AML-193 (cell line): Measurements from ENCODE around the gene NMT2.

Experiments used
- DNase-seq, 2 experiments: peaks; one replicate each; lab custom pipeline; 2025; lab: John Stamatoyannopoulos, UW

NMT2 gene

DNA sequence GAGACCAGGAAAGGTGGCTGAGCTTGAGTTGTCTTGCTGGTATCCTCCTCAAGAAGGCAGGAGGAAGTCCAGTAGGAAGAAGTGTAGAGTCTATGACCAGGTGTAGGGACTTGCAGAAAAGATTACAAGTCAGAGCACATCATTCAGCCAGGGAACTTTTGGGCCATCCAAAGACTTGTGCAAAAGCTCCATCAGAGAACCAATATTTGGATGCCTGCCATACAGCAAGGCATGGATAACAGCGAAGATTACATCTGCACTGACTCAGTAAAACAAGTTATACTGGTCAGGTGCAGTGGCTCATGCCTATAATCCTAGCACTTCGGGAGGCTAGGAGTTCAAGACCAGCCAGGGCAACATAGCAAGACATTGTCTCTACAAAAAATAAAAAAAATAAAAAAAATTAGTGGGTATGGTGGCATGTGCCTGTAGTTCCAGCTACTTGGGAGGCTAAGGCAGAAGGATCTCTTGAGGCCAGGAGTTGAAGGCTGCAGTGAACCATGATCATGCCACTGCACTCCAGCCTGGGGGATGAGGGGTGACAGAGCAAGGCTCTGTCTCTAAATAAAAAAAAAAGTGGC is 13.2 kb upstream of the NMT2 start:
- no peak for DNase-seq

DNA sequence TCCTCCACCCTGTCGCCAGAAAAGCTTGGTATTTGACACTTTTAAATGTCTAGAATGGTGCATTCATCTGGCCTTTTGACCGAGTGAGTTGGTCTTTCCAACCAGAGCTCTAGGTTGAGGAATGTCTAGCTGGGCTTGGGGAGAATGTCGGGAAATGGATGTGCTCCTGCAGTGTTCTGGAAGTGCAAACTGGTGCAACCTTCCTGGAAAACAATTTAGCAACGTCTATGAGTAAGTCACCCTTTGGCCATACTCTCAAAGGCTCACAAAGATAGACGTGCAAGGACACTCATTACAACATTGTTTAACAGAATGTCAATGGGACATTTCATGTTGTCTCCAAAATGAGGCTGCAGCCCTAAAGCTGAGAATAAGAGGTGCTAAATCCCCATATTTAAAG is 12.2 kb upstream of the NMT2 start:
- DNase-seq = no peak

DNA sequence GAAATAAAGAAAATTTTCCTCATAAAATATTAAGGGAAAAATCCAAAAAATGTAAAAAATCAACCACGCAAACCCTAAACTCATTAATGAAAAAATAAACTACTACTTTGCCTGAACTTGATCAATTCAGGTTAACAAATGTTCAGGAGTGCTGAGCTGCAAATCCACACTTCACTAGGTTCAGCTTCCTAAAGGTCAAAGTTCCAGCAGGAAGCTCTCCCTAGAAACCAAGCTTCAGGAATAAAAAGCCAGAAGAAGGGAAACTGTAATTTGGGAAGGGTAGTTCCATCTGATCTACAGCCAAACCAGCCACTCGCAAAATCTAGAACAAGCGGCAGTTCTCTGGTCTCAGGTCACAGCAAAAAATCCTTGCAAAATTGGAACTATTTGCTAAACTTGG is 7.8 kb upstream of the NMT2 start:
- DNase-seq = no peak

DNA sequence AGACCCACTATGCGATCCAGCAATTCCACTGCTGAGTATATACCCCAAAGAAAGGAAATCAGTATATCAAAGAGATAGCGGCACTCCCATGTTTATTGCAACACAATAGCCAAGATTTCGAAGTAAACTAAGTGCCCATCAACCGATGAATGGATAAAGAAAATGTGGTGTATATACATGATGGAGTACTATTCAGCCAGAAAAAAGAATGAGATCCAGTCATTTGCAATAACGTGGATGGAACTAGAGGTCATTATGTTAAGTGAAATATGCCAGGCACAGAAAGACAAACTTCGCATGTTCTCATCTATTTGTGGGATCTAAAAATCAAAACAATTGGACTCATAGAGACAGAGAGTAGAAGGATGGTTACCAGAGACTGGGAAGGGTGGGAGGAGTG is 7.1 kb upstream of the NMT2 start:
- DNase-seq = no peak

DNA sequence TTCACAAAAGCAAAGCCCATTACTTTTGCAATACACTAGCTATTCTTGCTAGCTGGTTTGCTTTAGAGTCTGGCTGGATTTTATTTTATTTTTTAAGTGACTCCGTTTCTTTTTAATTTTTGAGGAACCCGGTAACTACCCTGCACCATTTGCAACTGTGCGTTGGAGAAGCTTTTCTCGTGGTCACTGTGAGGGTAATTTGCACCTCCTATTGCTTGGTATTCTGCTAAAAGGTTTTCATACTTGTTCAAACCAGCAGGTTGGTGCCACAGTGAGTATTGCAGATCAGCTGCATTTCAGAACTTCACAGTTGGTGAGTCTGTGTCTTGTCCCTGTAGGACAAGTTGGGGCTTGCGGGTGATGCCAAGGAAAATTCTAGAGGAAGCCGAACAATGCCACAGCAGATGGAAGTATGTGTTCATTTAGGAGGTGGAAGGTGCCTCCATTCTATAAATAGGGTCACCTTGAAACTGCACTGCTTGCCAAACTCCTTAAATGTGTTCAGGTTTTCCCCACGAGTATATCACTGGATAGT is 3.9 kb upstream of the NMT2 start:
- DNase-seq = no peak

DNA sequence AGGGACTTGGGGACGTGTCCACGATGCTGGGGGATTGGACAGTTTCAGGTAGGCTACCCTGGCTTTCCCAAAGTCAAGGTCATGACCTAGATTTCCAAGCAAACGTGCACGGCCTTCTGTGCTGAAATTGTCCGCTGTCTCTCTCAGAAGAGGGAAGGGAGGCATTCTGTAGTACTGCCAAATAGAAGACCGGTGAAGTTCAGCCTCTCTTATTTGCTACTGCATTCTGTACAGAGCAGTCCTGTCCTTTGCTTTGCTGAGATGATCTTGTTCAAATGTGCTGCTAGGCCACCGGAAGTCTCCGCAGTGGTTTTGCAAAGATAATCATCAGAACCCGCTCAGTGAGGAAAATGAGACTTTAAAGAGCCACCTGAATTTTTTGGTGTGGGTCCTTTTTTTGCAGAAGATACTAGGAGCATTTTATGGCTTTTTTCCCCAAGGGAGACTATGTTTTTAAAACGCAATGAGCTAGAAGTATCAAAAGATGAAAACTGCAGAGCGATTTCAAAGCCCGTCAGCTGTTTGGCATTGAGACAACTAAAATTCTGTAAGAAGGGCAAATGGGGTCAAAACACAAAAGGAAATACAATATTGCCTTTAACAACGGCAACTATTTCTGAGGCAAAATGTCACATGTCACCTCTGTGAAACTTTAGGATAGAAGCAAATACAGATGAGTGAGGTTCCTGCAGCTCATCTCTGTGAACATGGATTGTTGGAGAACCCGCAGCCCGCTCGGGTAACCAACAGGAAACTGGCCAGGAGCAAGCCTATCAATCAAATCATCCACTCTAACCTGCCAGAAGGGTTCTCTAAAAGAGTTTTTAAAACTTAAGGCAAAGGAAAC is 1.3 kb upstream of the NMT2 start:
- DNase-seq = peak in 1 of 2 experiments; percentile 13

DNA sequence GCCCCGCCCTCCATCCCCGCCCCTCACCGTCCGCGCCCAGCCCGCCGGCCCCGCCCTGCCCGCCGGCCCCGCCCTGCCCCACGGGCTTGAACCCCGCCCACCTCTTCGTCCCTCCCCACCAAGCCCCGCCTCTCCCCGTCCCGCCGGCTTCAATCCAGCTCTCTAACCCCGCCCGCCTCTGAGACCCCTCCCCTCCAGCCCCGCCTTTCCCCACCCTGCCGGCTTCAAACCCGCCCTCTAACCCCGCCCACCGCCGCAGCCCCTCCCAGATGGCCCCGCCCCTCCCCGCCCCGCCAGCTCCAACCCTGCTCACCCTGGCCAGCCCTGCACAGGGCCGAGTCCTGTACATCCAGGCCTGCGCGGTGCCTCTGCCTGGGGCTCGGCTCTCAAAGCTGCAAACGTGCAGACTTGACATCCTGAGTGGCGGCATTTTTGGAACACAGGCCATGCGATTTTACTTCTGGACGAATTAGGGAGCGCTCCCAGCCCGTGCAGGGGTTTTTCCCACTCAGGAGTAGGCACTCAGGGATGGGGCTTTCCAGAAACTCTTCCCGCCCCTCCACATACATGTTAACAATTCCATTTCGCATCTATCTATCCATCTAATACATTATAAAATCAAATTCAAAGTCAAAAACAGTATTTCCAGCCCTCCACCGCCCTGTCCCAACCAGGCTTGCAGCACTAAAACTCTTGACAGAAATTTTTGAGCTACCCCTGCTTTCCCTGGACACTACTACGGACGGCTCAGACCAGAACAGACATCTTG is 477 bp upstream of the NMT2 start:
- peak; percentile 75 to 81 for DNase-seq

DNA sequence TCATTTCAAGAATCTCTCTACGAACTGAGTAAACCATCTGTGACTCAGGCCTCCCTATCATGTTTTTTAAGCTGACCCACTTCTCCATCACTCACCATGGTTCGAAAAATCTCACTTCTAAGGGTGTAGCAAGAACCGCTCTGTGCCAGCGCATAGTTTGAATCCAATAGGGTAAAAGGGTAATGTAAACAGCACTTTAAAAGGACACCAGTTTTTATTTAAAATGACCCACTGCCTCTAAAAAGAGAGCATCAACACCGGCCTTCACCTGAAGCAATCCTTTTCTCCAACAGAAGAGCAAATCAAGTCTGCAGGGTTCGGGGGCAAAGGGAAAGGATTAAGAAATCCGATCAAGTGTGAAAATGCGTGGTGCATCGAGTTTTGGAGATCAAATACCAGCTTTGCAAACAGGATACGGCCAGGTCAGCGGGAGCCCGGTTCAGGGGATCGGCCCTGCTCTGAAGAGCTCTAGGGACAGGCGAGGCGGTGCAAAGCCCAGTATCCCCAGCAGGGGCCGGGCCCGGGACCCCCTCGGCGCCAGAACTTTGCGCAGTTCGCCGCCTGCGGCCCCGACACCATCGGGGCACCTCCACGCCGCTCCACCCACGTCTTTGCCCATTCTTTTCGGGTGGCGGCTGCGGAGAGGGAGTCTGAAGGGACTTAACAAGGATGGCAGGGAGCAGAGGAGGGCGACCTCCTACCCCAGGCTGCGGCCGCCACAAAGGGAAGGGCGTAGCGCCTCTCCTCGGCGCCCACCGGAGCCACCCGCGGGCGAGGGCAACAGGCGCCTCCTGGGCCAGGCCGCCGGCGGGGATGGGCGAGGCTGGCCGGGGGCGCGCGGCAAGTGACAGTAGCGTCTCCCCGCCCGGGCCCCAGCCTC is 842 bp downstream of the NMT2 start:
- DNase-seq = no peak

DNA sequence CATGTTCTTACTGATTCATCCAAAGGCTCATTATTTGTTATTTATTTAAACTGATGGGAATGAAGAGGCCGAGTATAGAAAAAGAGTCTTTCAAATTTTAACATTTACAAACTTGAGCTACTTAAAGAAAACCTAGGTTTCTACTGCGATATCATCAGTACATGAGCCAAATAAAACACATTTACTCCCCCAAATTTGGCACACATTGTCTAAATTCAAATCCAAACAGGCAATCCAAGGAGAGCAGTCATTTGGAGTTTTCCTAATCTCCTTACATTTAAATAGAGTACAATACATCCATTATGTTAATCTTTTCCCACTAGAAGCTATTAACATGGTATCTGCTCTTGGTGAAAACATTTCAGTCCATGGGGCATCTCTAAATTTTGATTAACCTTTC is 2.2 kb downstream of the NMT2 start:
- no peak for DNase-seq

DNA sequence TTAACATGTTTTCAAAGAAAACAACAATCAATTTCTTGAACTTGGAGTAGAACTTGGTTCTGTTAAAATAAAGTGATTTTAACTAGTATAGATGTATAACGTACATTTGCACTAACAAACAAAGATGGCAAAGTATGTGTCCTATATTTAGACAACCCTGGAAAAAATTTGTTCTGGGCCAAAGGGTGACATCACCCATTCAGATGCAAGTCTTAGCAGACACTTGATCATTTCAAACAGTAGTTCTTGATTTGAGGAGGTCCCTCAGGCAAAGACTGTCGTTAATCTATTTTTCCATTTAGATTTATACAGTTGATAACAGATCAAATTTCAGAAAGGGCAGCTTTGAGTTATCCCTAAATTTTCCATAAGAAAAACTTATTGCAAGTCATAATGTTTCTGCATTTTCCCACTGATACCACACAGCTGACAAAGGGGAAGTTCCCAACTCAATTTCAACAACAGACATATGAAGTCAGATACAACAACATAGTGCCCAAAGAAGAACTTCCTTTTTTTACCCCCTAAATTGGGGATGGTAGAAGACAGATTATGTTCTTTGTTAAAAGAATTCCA is 5.2 kb downstream of the NMT2 start:
- peak; percentile 48 to 64 for DNase-seq

DNA sequence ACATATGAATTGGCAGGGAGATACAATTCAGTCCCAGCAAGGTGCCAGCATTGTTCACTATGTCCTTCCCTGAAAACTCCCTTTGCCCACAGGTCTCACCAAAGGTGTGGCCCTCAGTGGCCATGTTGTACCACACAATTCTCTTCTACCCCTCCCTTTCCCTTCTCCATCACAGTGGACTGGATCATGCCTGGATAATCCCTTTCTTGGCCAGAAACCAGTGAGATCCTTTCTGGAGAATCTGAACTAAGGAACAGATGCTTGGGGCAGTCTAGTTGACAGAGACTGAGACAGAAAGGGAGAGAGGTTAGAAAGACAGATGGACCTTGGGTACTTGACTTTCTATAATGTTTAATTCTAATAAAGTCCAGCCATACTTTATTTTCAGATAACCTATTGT is 9.5 kb downstream of the NMT2 start:
- no peak for DNase-seq

DNA sequence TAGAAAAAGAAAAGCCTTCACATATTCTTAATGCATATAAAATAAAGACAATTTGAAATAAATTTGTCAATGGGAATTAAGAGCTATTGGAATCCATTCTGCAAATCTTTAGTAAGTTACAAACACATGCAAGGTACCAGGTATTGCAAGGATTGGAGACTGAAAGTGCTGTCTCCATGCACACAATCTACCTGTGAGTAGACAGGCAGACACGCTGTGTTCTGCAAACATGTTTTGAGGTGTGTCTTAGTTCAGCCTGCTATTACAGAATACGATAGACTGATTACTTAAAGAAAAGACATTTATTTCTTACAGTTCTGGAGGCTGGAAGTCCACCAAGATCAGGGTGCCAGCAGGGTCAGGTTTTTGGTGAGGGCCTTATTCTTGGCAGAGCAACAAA is 10.0 kb downstream of the NMT2 start:
- no peak for DNase-seq

DNA sequence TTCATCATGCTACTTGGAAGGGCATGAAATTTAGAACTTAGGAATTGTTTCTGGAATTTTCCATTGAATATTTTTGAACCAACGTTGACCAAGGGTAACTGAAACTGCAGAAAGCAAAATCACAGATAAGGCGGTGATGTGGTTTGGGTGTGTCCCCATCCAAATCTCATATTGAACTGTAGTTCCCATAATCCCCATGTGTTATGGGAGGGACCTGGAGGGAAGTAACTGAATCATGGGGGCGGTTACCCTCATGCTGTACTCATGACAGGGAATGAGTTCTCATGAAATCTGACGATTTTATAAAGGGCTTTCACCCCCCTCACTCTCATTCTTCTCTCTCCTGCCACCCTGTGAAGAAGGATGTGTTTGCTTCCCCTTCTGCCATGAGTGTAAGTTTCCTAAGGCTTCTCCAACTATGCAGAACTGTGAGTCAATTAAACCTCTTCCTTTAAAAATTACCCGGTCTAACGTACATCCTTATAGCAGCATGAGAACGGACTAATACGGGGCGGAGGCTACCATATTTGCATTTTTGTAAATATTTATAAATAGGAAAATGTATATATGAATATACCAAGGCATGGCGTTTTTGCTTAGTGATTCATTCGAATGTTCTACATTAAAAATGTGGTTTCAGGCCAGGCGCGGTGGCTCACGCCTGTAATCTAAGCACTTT is 12.4 kb downstream of the NMT2 start:
- no peak for DNase-seq

DNA sequence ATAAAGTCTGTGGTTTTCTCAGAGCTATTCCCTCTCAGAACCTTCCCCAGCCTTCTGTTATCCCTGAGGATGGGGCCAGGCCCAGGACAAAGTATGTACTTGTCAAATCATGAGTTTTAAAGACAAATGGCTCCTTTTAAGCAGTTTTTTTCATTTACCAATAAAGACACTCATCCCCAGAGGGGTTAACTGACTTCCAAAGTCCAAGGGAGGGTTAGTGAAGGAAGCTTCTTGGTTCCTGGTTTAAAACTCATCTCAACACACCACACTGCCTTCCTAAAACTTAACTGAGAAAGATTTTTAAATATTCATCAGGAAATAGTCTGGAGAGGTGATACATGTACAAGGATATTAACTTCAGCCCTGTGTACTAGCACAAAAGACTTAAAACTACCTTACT is 15.9 kb downstream of the NMT2 start:
- DNase-seq = no peak

DNA sequence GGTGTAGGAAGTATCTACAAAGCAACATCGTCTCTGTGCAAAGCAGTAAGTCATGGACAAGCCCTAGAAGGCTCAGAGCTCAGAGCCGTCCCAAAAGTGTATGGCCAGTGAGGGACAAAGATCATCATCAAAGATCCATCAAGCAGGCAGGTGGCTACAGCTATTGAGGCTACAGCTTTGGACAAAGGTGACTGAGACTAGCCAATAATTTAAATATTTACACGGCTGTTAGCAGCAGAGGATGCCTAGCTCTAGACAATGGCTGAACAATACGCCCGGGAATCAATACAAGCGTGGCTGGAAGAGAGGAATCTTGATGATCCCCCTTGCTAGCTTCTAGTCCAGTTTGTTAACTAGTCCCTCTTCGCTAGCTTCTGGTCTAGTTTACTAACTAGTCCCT is 17.9 kb downstream of the NMT2 start:
- no peak for DNase-seq

DNA sequence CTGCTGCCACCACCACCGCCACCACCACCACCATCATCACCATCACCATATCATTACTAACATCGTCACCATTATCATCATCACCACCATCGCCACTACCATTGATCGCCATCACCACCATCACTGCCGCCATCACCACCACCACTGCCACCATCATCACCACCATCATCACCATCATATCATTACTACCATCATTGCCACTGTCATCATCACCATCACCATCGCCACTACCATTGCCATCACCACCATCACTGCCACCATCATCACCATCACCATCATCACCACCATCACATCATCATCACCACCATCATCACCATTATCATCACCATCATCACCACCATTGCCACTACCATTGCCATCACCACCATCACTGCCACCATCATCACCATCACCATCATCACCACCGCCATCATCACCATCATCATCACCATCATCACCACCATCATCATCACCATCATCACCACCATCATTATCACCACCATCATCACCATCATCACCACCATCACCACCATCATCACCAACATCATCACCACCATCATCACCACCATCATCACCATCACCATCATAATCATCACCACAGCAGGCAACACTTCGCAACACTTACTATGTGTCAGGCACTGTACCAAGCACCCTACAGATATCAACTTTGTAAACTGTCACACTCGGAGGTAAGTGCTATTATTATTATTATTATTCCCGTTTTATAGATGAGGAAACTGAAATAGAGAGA is 19.3 kb downstream of the NMT2 start:
- no peak for DNase-seq

DNA sequence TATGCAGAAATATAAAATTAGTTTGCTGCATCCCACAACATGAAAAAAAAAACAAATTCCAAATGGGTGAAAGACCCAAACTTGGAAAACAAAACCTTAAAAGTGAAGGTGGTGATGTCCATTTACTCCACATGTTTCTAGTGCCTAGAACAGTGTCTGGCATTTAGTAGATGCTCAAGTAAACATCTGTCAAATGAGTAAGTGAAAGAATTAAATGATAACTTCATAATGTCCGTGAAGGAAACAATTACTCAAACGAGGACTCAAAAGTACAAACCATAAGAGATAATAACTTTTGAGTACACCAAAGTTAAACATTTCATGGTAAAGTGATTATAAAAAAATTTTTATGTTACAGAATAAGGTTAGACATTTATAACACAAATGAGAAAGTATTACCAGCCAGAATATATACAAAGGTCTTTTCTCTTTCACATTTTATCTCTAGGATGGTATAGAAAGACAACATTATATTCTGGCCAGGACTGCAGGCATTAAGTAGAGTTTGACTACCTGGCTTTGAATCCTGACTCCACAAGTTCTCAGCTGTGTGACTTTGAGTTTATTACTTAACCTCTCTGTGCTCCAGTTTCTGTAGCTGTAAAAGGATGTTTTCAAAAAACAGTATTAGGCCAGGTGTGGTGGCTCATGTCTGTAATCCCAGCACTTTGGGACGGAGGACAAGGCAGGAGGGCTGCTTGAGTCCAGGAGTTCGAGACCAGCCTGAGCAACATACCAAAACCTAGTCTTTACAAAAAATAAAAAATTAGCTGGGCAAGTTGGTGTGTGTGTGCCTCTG is 20.7 kb downstream of the NMT2 start:
- DNase-seq = no peak

DNA sequence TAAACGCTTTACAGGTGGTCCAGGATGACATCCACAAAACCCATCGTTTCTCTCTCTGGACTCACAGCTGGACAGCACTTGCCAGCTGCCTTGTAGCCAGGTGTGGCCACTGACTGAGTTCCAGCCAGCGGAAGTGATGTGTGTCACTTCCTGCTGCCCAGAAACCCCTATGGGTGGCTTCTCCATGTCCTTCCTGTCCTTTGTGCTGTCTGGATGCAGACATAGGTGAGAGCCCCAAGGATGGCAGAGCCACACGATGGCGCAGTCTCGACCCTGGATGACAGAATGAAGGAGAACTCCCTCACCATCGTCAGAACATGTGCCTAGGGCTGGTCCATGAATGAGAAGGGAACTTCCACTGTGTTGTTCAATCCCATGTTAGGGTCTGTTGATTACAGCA is 22.1 kb downstream of the NMT2 start:
- DNase-seq = no peak

DNA sequence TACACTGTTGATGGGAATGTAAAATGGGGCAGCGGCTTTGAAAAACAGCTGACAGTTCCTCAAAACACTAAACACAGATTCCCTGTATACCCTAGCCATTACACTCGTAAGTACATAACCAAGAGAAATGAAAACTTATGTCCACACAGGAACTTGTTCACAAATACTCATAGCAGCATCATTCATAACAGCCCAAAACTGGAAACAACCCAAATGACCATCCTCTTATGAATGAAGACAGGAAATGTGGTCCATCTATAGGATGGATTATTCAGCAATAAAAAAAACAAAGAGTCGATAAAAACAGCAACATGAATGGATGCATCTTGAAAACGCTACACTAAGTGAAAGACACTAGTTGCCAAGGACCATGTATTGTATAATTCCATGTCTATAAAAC is 23.7 kb downstream of the NMT2 start:
- no peak for DNase-seq
